T-cell (primary cell): ENCODE measurements around the gene DBN1. TPM values are rescaled to one million over a fixed set of nuclear protein-coding genes. Genes with fewer than 3 reads are reported as not detected.

ENCODE experiments used
- ATAC-seq, 4 experiments: fragments of 200-7000 bp in 3 of 4; fragments of 150-1000 bp in 1 of 4; cut with Tn5 transposase; replicated peaks in 1 of 4; 1 replicate in 3 of 4; 2 replicates in 1 of 4; pipeline ENCODE4 v1.10.0; 2021; ENCODE audit warnings: moderate library complexity in 3 of 4, mild to moderate bottlenecking in 2 of 4, moderate number of reproducible peaks in 1 of 4
- CTCF ChIA-PET, 2 donors: fragments of 300-600 bp; sonication (Branson Sonifier 250); formaldehyde crosslinking; loops; one replicate each; lab custom pipeline; 2022; ENCODE audit warnings: antibody characterized with exemption in 2 of 2; lab: Charles Lee
- POLR2A ChIA-PET, 2 donors: fragments of 300-600 bp; sonication (Branson Sonifier 250); formaldehyde crosslinking; loops; one replicate each; lab custom pipeline; 2022; ENCODE audit warnings: antibody characterized with exemption in 2 of 2; lab: Charles Lee
- DNase-seq, 35 experiments: peaks; one replicate each; pipeline versions ENCODE4 v3.0.0 to v3.0.0-alpha.2; 2013 to 2023
- H3K27ac ChIP-seq: one replicate; pipeline ENCODE4 v1.5.1; 2013; ENCODE audit warnings: low read length
- H3K27me3 ChIP-seq, 2 experiments: replicated peaks in 1 of 2; 1 replicate in 1 of 2; 2 replicates in 1 of 2; pipeline versions ENCODE4 v1.6.1 to v1.7.0; 2013; ENCODE audit warnings: low read length in 1 of 2, mixed read lengths in 1 of 2; ENCODE audit not compliant: control insufficient read depth in 2 of 2, insufficient read depth in 2 of 2; ENCODE audit errors: extremely low read depth in 1 of 2
- H3K36me3 ChIP-seq, 2 donors: 1 replicate in 1 of 2; 2 replicates in 1 of 2; pipeline versions ENCODE4 v1.6.1 to v1.7.0; 2013; ENCODE audit warnings: low read length in 1 of 2; ENCODE audit not compliant: control insufficient read depth in 2 of 2, insufficient read depth in 1 of 2; ENCODE audit errors: extremely low read depth in 1 of 2
- H3K4me1 ChIP-seq, 2 experiments: 1 replicate in 1 of 2; 2 replicates in 1 of 2; pipeline versions ENCODE4 v1.6.1 to v1.7.0; 2013; ENCODE audit warnings: low read length in 2 of 2, mixed read lengths in 1 of 2; ENCODE audit not compliant: insufficient read depth in 2 of 2, control insufficient read depth in 1 of 2; ENCODE audit errors: extremely low read depth in 1 of 2
- H3K4me3 ChIP-seq, 2 donors: 1 replicate in 1 of 2; 2 replicates in 1 of 2; pipeline versions ENCODE4 v1.5.1 to v1.7.0; 2013; ENCODE audit warnings: mild to moderate bottlenecking in 2 of 2, low read length in 1 of 2, moderate library complexity in 1 of 2; ENCODE audit not compliant: control insufficient read depth in 1 of 2; ENCODE audit errors: extremely low read depth in 1 of 2
- H3K9me3 ChIP-seq: 2 replicates; pipeline ENCODE4 v1.7.0; 2013
- H3K27ac Mint-ChIP-seq, 2 donors: one replicate each; pipeline ENCODE4 v1.8.0; 2020 to 2021; ENCODE audit warnings: mild to moderate bottlenecking in 2 of 2, mixed read lengths in 2 of 2
- H3K27me3 Mint-ChIP-seq, 2 donors: one replicate each; pipeline ENCODE4 v1.8.0; 2021 to 2022; ENCODE audit warnings: mixed read lengths in 2 of 2
- H3K36me3 Mint-ChIP-seq: one replicate; pipeline ENCODE4 v1.8.0; 2021; ENCODE audit warnings: mixed read lengths
- H3K4me1 Mint-ChIP-seq, 3 donors: one replicate each; pipeline ENCODE4 v1.8.0; 2020 to 2022; ENCODE audit warnings: mixed read lengths in 3 of 3, mild to moderate bottlenecking in 1 of 3
- H3K4me3 Mint-ChIP-seq, 3 donors: one replicate each; pipeline ENCODE4 v1.8.0; 2020 to 2022; ENCODE audit warnings: mild to moderate bottlenecking in 3 of 3, mixed read lengths in 3 of 3, moderate library complexity in 3 of 3
- H3K9me3 Mint-ChIP-seq, 3 donors: one replicate each; pipeline ENCODE4 v1.8.0; 2020 to 2022; ENCODE audit warnings: mixed read lengths in 3 of 3
- WGBS: methylation state at CpG from one replicate; pipeline ENCODE4 v1.1.5; 2013; ENCODE audit warnings: missing lambda C conversion rate; ENCODE audit not compliant: insufficient coverage; 5-methylcytosine and 5-hydroxymethylcytosine counted together
- total RNA-seq, 35 experiments: library from RNA in 6 of 35; stranded (reverse) in 6 of 35; fragments of 120-200 nt in 1 of 35; gene quantifications; one replicate each; pipeline versions ENCODE4 v1.2.1 to v1.2.4 and lab custom pipeline; 2013 to 2026

Gene DBN1
- total RNA-seq, 5 donors from 2014 or later (not counting 1 experiment from before 2014, with no cell fraction given), result 11.6 to 41.3 (median 21.1) TPM

- peak overlapping the region in 1 of 2 donors; percentile 39 for H3K4me3 ChIP-seq
- Mint-ChIP-seq H3K4me3 (peak overlapping the region; percentile 54 to 67 (median 58)), H3K27ac (peak overlapping the region in 1 of 2 donors; percentile 76), H3K36me3 (no peaks in the 10 kb centered on the region), H3K4me1 (peaks cover 37 to 41% (median 40%) of the 10 kb centered on the region in 3 donors), H3K27me3 (peaks cover 0 to 5% of the 10 kb centered on the region in 2 donors), H3K9me3 (no peaks in the 10 kb centered on the region)
- DNase-seq (peak in 24 of 35 experiments; percentile 30 to 67 (median 44)), ATAC-seq (peak; percentile 36 to 54 (median 44))
- peaks cover 5 to 54% of the 10 kb centered on the region in 2 experiments for H3K4me1 ChIP-seq
- ChIA-PET CTCF (interaction anchor here in 1 of 2 donors (0.9 to 1.5 kb wide), 3 partner anchors 16 to 81 kb away, joined by 3 to 5 read pairs (median 3); no protein-coding TSS in a partner anchor), POLR2A (interaction anchor here in 1 of 2 donors (0.5 to 0.7 kb wide), 2 partner anchors 81 to 521 kb away, joined by 3 to 5 read pairs; no protein-coding TSS in a partner anchor)
- peaks cover 0 to 29% of the 10 kb centered on the region in 2 experiments for H3K27me3 ChIP-seq
- H3K27ac ChIP-seq, result peak overlapping the region; percentile 52
- 76% methylated on average over 5 of the region's 14 CpGs for WGBS
- peaks cover 0 to 3% of the 10 kb centered on the region in 2 donors for H3K36me3 ChIP-seq
- H3K9me3 ChIP-seq, result no peaks in the 10 kb centered on the region
These were observed 1.7 kb downstream of the DBN1 start for GRCh38 chr5:177471610-177472356.

GRCh38 chr5:177470759-177471536, 2.5 kb downstream of the DBN1 start:
- Mint-ChIP-seq H3K36me3 (peaks cover 1% of the 10 kb centered on the region), H3K27me3 (peaks cover 0 to 5% of the 10 kb centered on the region in 2 donors), H3K4me1 (peaks cover 34 to 36% (median 34%) of the 10 kb centered on the region in 3 donors), H3K9me3 (no peaks in the 10 kb centered on the region), H3K27ac (peak overlapping the region in 1 of 2 donors; percentile 79), H3K4me3 (peak overlapping the region in 2 of 3 donors; percentile 58 to 67)
- Histone ChIP-seq H3K27ac (no peak overlapping the region), H3K36me3 (peaks cover 0 to 3% of the 10 kb centered on the region in 2 donors), H3K4me1 (peaks cover 5 to 54% of the 10 kb centered on the region in 2 experiments), H3K9me3 (no peaks in the 10 kb centered on the region), H3K27me3 (peaks cover 0 to 29% of the 10 kb centered on the region in 2 experiments), H3K4me3 (no peak overlapping the region)
- ATAC-seq, result no peak
- CTCF ChIA-PET, result interaction anchor here in 1 of 2 donors (0.6 to 1.5 kb wide), 3 partner anchors 15 to 150 kb away, joined by 3 to 5 read pairs (median 3); no protein-coding TSS in a partner anchor
- POLR2A ChIA-PET, result no interaction called here
- 70% methylated on average over 2 of the region's 10 CpGs for WGBS
- DNase-seq, result no peak

- DNase-seq (no peak), ATAC-seq (no peak)
- POLR2A ChIA-PET, result no interaction called here
These were observed 3.5 kb downstream of the DBN1 start for GRCh38 chr5:177469750-177470525.

GRCh38 chr5:177468685-177469628, 4.5 kb downstream of the DBN1 start:
- Histone ChIP-seq H3K36me3 (peaks cover 0 to 6% of the 10 kb centered on the region in 2 donors), H3K4me3 (no peak overlapping the region), H3K4me1 (peaks cover 5 to 35% of the 10 kb centered on the region in 2 experiments), H3K9me3 (no peaks in the 10 kb centered on the region), H3K27ac (no peak overlapping the region), H3K27me3 (peaks cover 0 to 19% of the 10 kb centered on the region in 2 experiments)
- ChIA-PET CTCF (no interaction called here), POLR2A (no interaction called here)
- H3K9me3 Mint-ChIP-seq, result no peaks in the 10 kb centered on the region
- no peak overlapping the region for H3K4me3 Mint-ChIP-seq
- ATAC-seq, result no peak
- DNase-seq, result no peak
- WGBS, result 89% methylated on average over 13 of the region's 25 CpGs
- H3K27ac Mint-ChIP-seq, result no peak overlapping the region
- peaks cover 16 to 18% (median 18%) of the 10 kb centered on the region in 3 donors for H3K4me1 Mint-ChIP-seq
- H3K36me3 Mint-ChIP-seq, result peaks cover 4% of the 10 kb centered on the region
- H3K27me3 Mint-ChIP-seq, result peaks cover 0 to 1% of the 10 kb centered on the region in 2 donors

More at GRCh38 chr5:177469750-177470525, 3.5 kb downstream of the DBN1 start:
- no peak overlapping the region for H3K27ac ChIP-seq
- Mint-ChIP-seq H3K4me3 (no peak overlapping the region), H3K27me3 (peaks cover 0 to 5% of the 10 kb centered on the region in 2 donors), H3K4me1 (peaks cover 24 to 28% (median 25%) of the 10 kb centered on the region in 3 donors), H3K27ac (peak overlapping the region in 1 of 2 donors; percentile 79), H3K36me3 (peaks cover 4% of the 10 kb centered on the region), H3K9me3 (no peaks in the 10 kb centered on the region)
- peaks cover 5 to 45% of the 10 kb centered on the region in 2 experiments for H3K4me1 ChIP-seq
- peaks cover 0 to 29% of the 10 kb centered on the region in 2 experiments for H3K27me3 ChIP-seq
- CTCF ChIA-PET, result interaction anchor here (0.6 to 0.7 kb wide), 3 partner anchors 113 to 217 kb away, joined by 3 read pairs; no protein-coding TSS in a partner anchor
- H3K9me3 ChIP-seq, result no peaks in the 10 kb centered on the region
- H3K4me3 ChIP-seq, result no peak overlapping the region
- WGBS, result 86% methylated on average over 4 of the region's 8 CpGs
- peaks cover 0 to 6% of the 10 kb centered on the region in 2 donors for H3K36me3 ChIP-seq

GRCh38 chr5:177468329-177468684, 5.1 kb downstream of the DBN1 start:
- ChIA-PET CTCF (no interaction called here), POLR2A (no interaction called here)
- no peaks in the 10 kb centered on the region for H3K9me3 Mint-ChIP-seq
- Histone ChIP-seq H3K4me1 (peaks cover 5 to 33% of the 10 kb centered on the region in 2 experiments), H3K27me3 (peaks cover 0 to 17% of the 10 kb centered on the region in 2 experiments), H3K4me3 (no peak overlapping the region), H3K9me3 (no peaks in the 10 kb centered on the region), H3K27ac (no peak overlapping the region), H3K36me3 (peaks cover 0 to 6% of the 10 kb centered on the region in 2 donors)
- H3K36me3 Mint-ChIP-seq, result peaks cover 4% of the 10 kb centered on the region
- no peak overlapping the region for H3K27ac Mint-ChIP-seq
- no peak for ATAC-seq
- 89% methylated on average over 1 of the region's 2 CpGs for WGBS
- DNase-seq, result no peak
- no peaks in the 10 kb centered on the region for H3K27me3 Mint-ChIP-seq
- peaks cover 14 to 17% (median 14%) of the 10 kb centered on the region in 3 donors for H3K4me1 Mint-ChIP-seq
- H3K4me3 Mint-ChIP-seq, result no peak overlapping the region
